SK-N-SH (cell line): ENCODE results near the gene ZNF467.

ENCODE experiments used
- CTCF ChIP-seq: fragments of 200-600 bp; sonication (generic); IDR thresholded peaks from 2 replicates; pipeline ENCODE4 v1.6.1; 2017; ENCODE audit warnings: antibody characterized with exemption, mild to moderate bottlenecking, moderate library complexity
- MXI1 ChIP-seq: IDR thresholded peaks from 2 replicates; pipeline ENCODE4 v1.6.1; 2012; ENCODE audit warnings: mild to moderate bottlenecking, low read depth, low read length, improper control_type of control experiment
- RCOR1 ChIP-seq: fragments of 150-350 bp; IDR thresholded peaks from 2 replicates; pipeline ENCODE4 v1.6.1; 2017; ENCODE audit warnings: antibody characterized with exemption, low read length
- YY1 ChIP-seq: IDR thresholded peaks from 2 replicates; pipeline ENCODE4 v1.4.0; 2012; ENCODE audit warnings: low read depth, mild to moderate bottlenecking

- TF ChIP-seq YY1 (no peak), RCOR1 (no peak), CTCF (no peak), MXI1 (no peak)
These were observed 9.4 kb upstream of the ZNF467 start for GRCh38 chr7:149782682-149783345.
